ENCODE data around the gene BYSL. TPM values are rescaled to one million over a fixed set of nuclear protein-coding genes. Genes with fewer than 3 reads are reported as not detected.

The BYSL gene
- total and polyA plus RNA-seq, 2 experiments from 2014 or later = 20.7 to 28.5 TPM

- Histone ChIP-seq H3K4me3 (no peak overlapping the region), H4K20me1 (ENCODE audit: insufficient read depth, poor library complexity, severe bottlenecking) (no peaks in the 10 kb centered on the region), H3K27ac (no peak overlapping the region), H3K4me2 (no peak overlapping the region), H3K36me3 (replicated peaks; ENCODE audit: insufficient read depth, low read depth) (no peaks in the 10 kb centered on the region), H3K9me3 (ENCODE audit: low read depth) (no peaks in the 10 kb centered on the region), H3K27me3 (no peaks in the 10 kb centered on the region), H3K79me2 (no peaks in the 10 kb centered on the region), H3K9me2 (replicated peaks; ENCODE audit: insufficient read depth) (no peaks in the 10 kb centered on the region), H2AFZ (no peak overlapping the region), H3K4me1 (ENCODE audit: insufficient read depth) (no peaks in the 10 kb centered on the region)
- no peak for DNase-seq (ENCODE audit: low spot score)
- TF ChIP-seq EZH2phosphoT487 (IDR thresholded peaks at IDR 0.05; ENCODE audit: low read depth, severe bottlenecking, unreplicated experiment) (no peak), CTCF (IDR thresholded peaks at IDR 0.05; ENCODE audit: poor library complexity) (no peak), EZH2 (IDR thresholded peaks at IDR 0.05; ENCODE audit: borderline replicate concordance) (no peak)
- 36% methylated on average over 4 of the region's 4 CpGs for WGBS (ENCODE audit: low lambda C conversion rate, missing lambda C conversion rate)
Measured at GRCh38 chr6:41887331-41887751, 34.0 kb upstream of the BYSL start.

GRCh38 chr6:41892921-41893564 lies 28.3 kb upstream of the BYSL start:
- H3K4me2 ChIP-seq = peak overlapping the region; percentile 86
- TF ChIP-seq EZH2 (IDR thresholded peaks at IDR 0.05; ENCODE audit: borderline replicate concordance) (no peak), CTCF (IDR thresholded peaks at IDR 0.05; ENCODE audit: poor library complexity) (no peak), EZH2phosphoT487 (IDR thresholded peaks at IDR 0.05; ENCODE audit: low read depth, severe bottlenecking, unreplicated experiment) (no peak)
- no peaks in the 10 kb centered on the region for H3K36me3 ChIP-seq (replicated peaks; ENCODE audit: insufficient read depth, low read depth)
- no peaks in the 10 kb centered on the region for H3K9me3 ChIP-seq (ENCODE audit: low read depth)
- WGBS (ENCODE audit: low lambda C conversion rate, missing lambda C conversion rate) = 56% methylated on average over 4 of the region's 4 CpGs
- H3K27me3 ChIP-seq = no peaks in the 10 kb centered on the region
- no peak overlapping the region for H2AFZ ChIP-seq
- peaks cover 8% of the 10 kb centered on the region for H3K4me1 ChIP-seq (ENCODE audit: insufficient read depth)
- no peak overlapping the region for H3K4me3 ChIP-seq
- no peak for DNase-seq (ENCODE audit: low spot score)
- no peaks in the 10 kb centered on the region for H3K9me2 ChIP-seq (replicated peaks; ENCODE audit: insufficient read depth)
- no peak overlapping the region for H3K27ac ChIP-seq
- no peaks in the 10 kb centered on the region for H3K79me2 ChIP-seq
- no peaks in the 10 kb centered on the region for H4K20me1 ChIP-seq (ENCODE audit: insufficient read depth, poor library complexity, severe bottlenecking)

GRCh38 chr6:41894366-41895299 lies 26.7 kb upstream of the BYSL start:
- WGBS (ENCODE audit: low lambda C conversion rate, missing lambda C conversion rate) = 1% methylated on average over 22 of the region's 56 CpGs
- Histone ChIP-seq H3K4me1 (ENCODE audit: insufficient read depth) (peaks cover 8% of the 10 kb centered on the region), H3K4me2 (peak overlapping the region; percentile 86), H2AFZ (peak overlapping the region; percentile 85), H3K27ac (peak overlapping the region; percentile 95), H3K36me3 (replicated peaks; ENCODE audit: insufficient read depth, low read depth) (no peaks in the 10 kb centered on the region), H3K9me3 (ENCODE audit: low read depth) (no peaks in the 10 kb centered on the region), H3K4me3 (peak overlapping the region; percentile 98), H3K79me2 (no peaks in the 10 kb centered on the region), H4K20me1 (ENCODE audit: insufficient read depth, poor library complexity, severe bottlenecking) (no peaks in the 10 kb centered on the region), H3K27me3 (no peaks in the 10 kb centered on the region), H3K9me2 (replicated peaks; ENCODE audit: insufficient read depth) (no peaks in the 10 kb centered on the region)
- TF ChIP-seq EZH2 (IDR thresholded peaks at IDR 0.05; ENCODE audit: borderline replicate concordance) (no peak), CTCF (IDR thresholded peaks at IDR 0.05; ENCODE audit: poor library complexity) (no peak), EZH2phosphoT487 (IDR thresholded peaks at IDR 0.05; ENCODE audit: low read depth, severe bottlenecking, unreplicated experiment) (no peak)
- peak; percentile 14 for DNase-seq (ENCODE audit: low spot score)
